KMS-11 (cell line): ENCODE results near the gene LPAR1.

Experiments
- H2AFZ ChIP-seq: fragments of 200-600 bp; sonication (generic); 2 replicates; pipeline ENCODE4 v1.6.1; 2016; ENCODE audit warnings: antibody characterized with exemption, mixed run types, low read depth
- H3K27ac ChIP-seq: fragments of 200-600 bp; sonication (generic); 2 replicates; pipeline ENCODE4 v1.6.1; 2016; ENCODE audit warnings: mild to moderate bottlenecking, mixed run types
- H3K27me3 ChIP-seq: fragments of 200-600 bp; sonication (generic); 2 replicates; pipeline ENCODE4 v1.6.1; 2017; ENCODE audit warnings: mild to moderate bottlenecking, low read depth, mixed run types, moderate library complexity; ENCODE audit not compliant: insufficient read depth
- H3K36me3 ChIP-seq: fragments of 200-600 bp; sonication (generic); 2 replicates; pipeline ENCODE4 v1.6.1; 2017; ENCODE audit warnings: mild to moderate bottlenecking, mixed run types; ENCODE audit not compliant: insufficient read depth
- H3K4me1 ChIP-seq: fragments of 200-600 bp; sonication (generic); 2 replicates; pipeline ENCODE4 v1.6.1; 2016; ENCODE audit warnings: mild to moderate bottlenecking, low read depth, mixed run types; ENCODE audit not compliant: poor library complexity, severe bottlenecking
- H3K4me2 ChIP-seq: fragments of 200-600 bp; sonication (generic); 2 replicates; pipeline ENCODE4 v1.7.0; 2016; ENCODE audit warnings: mild to moderate bottlenecking, mixed run types
- H3K4me3 ChIP-seq: fragments of 200-600 bp; sonication (generic); IDR thresholded peaks from 2 replicates; pipeline ENCODE4 v1.6.1; 2017; ENCODE audit warnings: low read depth, low read length, mixed read lengths; ENCODE audit not compliant: insufficient read depth
- H3K79me2 ChIP-seq: fragments of 200-600 bp; sonication (generic); 2 replicates; pipeline ENCODE4 v1.6.1; 2016; ENCODE audit warnings: low read depth, mixed run types; ENCODE audit not compliant: insufficient read depth
- H3K9ac ChIP-seq: fragments of 200-600 bp; sonication (generic); 2 replicates; pipeline ENCODE4 v1.6.1; 2016; ENCODE audit warnings: mild to moderate bottlenecking, mixed run types
- H4K20me1 ChIP-seq: fragments of 200-600 bp; sonication (generic); 2 replicates; pipeline ENCODE4 v1.6.1; 2016; ENCODE audit warnings: mild to moderate bottlenecking, mixed run types; ENCODE audit not compliant: insufficient read depth
- TF ChIP-seq, protein P1 (sequence below): fragments of 200-600 bp; sonication (generic); conservative IDR thresholded peaks from 2 replicates; pipeline ENCODE4 v1.6.1; 2017; ENCODE audit warnings: low read depth, mild to moderate bottlenecking, antibody characterized with exemption, low read length, moderate library complexity, mixed read lengths

The LPAR1 gene

GRCh38 chr9:110922145-110922544 is 116.1 kb downstream of the LPAR1 start:
- H3K4me3 ChIP-seq = no peak overlapping the region
- H3K4me1 ChIP-seq = no peaks in the 10 kb centered on the region
- no peaks in the 10 kb centered on the region for H4K20me1 ChIP-seq
- no peaks in the 10 kb centered on the region for H3K79me2 ChIP-seq
- TF ChIP-seq, protein P1, sequence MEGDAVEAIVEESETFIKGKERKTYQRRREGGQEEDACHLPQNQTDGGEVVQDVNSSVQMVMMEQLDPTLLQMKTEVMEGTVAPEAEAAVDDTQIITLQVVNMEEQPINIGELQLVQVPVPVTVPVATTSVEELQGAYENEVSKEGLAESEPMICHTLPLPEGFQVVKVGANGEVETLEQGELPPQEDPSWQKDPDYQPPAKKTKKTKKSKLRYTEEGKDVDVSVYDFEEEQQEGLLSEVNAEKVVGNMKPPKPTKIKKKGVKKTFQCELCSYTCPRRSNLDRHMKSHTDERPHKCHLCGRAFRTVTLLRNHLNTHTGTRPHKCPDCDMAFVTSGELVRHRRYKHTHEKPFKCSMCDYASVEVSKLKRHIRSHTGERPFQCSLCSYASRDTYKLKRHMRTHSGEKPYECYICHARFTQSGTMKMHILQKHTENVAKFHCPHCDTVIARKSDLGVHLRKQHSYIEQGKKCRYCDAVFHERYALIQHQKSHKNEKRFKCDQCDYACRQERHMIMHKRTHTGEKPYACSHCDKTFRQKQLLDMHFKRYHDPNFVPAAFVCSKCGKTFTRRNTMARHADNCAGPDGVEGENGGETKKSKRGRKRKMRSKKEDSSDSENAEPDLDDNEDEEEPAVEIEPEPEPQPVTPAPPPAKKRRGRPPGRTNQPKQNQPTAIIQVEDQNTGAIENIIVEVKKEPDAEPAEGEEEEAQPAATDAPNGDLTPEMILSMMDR = no peak
- no peaks in the 10 kb centered on the region for H3K36me3 ChIP-seq
- no peak overlapping the region for H3K9ac ChIP-seq
- H3K27ac ChIP-seq = no peak overlapping the region
- no peaks in the 10 kb centered on the region for H3K27me3 ChIP-seq
- no peak overlapping the region for H2AFZ ChIP-seq
- no peak overlapping the region for H3K4me2 ChIP-seq

GRCh38 chr9:110921705-110922104 is 116.6 kb downstream of the LPAR1 start:
- Histone ChIP-seq H3K27me3 (no peaks in the 10 kb centered on the region), H4K20me1 (no peaks in the 10 kb centered on the region), H3K79me2 (no peaks in the 10 kb centered on the region), H3K4me3 (no peak overlapping the region), H2AFZ (no peak overlapping the region), H3K4me2 (no peak overlapping the region), H3K4me1 (no peaks in the 10 kb centered on the region), H3K27ac (no peak overlapping the region), H3K9ac (no peak overlapping the region), H3K36me3 (no peaks in the 10 kb centered on the region)
- TF ChIP-seq, protein P1 = no peak

GRCh38 chr9:110919609-110920008 is 118.7 kb downstream of the LPAR1 start:
- Histone ChIP-seq H2AFZ (no peak overlapping the region), H3K4me3 (no peak overlapping the region), H4K20me1 (no peaks in the 10 kb centered on the region), H3K4me1 (no peaks in the 10 kb centered on the region), H3K79me2 (no peaks in the 10 kb centered on the region), H3K36me3 (no peaks in the 10 kb centered on the region), H3K9ac (no peak overlapping the region), H3K27ac (no peak overlapping the region), H3K27me3 (no peaks in the 10 kb centered on the region), H3K4me2 (no peak overlapping the region)
- TF ChIP-seq, protein P1 = no peak

- TF ChIP-seq, protein P1 = no peak
- H3K4me3 ChIP-seq = no peak overlapping the region
- no peak overlapping the region for H3K4me2 ChIP-seq
- no peak overlapping the region for H3K9ac ChIP-seq
- no peaks in the 10 kb centered on the region for H3K36me3 ChIP-seq
- no peak overlapping the region for H3K27ac ChIP-seq
- no peaks in the 10 kb centered on the region for H3K4me1 ChIP-seq
- no peaks in the 10 kb centered on the region for H3K27me3 ChIP-seq
- no peaks in the 10 kb centered on the region for H3K79me2 ChIP-seq
- H2AFZ ChIP-seq = no peak overlapping the region
- H4K20me1 ChIP-seq = no peaks in the 10 kb centered on the region
These were observed 119.2 kb downstream of the LPAR1 start for GRCh38 chr9:110919050-110919435.
